ENCODE results near the gene YTHDC1. TPM values are rescaled to one million over a fixed set of nuclear protein-coding genes. Genes with fewer than 3 reads are reported as not detected.

YTHDC1 gene
- total and polyA plus RNA-seq, 2 of the 8 experiments (the other 6 are each of a cell fraction or from before 2014, with no cell fraction given), result 25.7 to 89.5 TPM

DNA sequence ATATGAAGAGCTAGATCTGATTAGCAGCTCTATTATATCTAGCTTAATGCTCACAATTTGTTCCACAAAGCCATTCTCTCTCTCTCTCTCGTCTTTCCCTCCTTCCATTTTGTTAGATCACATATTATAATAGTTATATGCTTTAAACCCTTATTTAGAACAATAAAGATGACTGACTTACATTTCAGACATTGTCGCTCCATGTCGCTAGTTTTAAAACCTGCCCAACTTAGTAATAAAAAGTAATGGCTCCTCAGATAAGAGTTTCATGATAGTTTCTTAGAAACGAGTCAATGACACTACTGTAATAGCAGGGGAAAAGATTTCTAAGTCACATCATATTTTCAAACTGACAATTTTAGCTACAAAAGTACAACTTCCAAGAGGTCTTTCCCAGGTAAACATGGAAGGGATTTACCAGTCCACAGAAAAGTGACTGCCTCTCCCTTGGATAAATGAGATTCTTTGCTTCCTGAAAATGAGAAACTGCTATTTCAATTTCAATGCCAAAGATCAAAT lies 38.5 kb upstream of the YTHDC1 start (continued):
- TF ChIP-seq RNF2 (IDR thresholded peaks at IDR 0.05; ENCODE audit: borderline replicate concordance, low read depth, low read length, missing control alignments, poor library complexity, severe bottlenecking), result no peak
- TF ChIP-seq MAX (IDR thresholded peaks at IDR 0.05), result no peak
- no peak for TF ChIP-seq ATF2 (IDR thresholded peaks at IDR 0.05; ENCODE audit: low read length)

Measured in H1 (cell line).